ENCODE data around the gene SNX7.

GRCh38 chr1:98723574-98723973, 62.1 kb downstream of the SNX7 start:
- TF ChIP-seq CTCF (IDR thresholded peaks at IDR 0.05; ENCODE audit: borderline replicate concordance, extremely low read depth, low read length, poor library complexity, severe bottlenecking): no peak
- TF ChIP-seq EZH2 (IDR thresholded peaks at IDR 0.05; ENCODE audit: borderline replicate concordance, low read depth, low read length, severe bottlenecking): no peak
